ENCODE data around the gene CCNB1. TPM values are rescaled to one million over a fixed set of nuclear protein-coding genes. Genes with fewer than 3 reads are reported as not detected.
"Not testable (repeated sequence)": the region's sequence is repeated elsewhere in the genome, so short reads cannot be mapped to it uniquely, and the experiment has no call there.

The CCNB1 gene
- total RNA-seq, 2 experiments from 2014 or later = 162 to 175 TPM

DNA sequence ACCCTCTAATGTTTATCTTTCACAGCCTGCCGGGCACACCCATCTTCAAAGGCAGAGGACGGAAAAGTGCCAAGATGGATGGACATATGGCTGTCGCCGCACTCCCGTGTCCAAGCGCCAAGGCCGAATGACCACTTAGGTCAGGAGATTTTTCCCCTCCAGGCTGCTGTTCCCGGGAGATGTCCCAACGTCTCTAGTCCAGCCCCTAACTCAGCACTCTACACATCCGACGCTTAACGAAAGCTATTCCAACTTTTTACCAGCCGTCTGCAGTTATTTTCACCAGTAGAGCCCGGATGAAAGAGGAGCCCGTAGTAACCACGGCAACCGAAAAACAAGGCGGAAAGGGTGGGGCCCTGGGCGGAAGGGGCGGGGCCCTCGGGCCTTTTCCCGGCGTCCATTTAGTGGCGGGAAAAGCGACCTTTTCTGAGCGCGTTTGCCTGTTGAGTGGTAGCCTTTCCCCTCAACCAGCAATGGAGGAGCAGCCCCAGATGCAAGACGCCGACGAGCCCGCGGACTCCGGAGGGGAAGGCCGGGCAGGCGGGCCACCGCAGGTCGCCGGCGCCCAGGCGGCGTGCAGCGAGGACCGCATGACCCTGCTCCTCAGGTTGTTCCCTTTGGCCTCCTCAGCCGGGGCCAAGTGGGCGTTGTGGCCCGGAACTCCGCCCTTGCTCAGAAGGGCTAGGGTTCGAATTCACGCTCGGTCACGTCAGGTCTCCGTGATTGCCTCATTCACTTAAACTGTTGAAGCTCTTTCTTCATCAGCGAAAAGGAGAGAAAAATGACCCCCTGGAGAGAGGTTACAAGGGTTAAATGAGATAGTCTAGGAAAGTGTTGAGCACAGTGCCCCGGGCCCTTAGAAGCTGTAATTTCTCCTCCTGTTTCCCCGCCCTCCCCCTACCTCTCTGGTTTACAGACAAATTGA lies 22.5 kb downstream of the CCNB1 start, which contains the start of gene CENPH:
CENPH (plus strand) TSS at position 422 of the 925 bp plus-strand sequence; CDS start at position 474, 52 bp downstream.
- Mint-ChIP-seq H3K9me3 (no peaks in the 10 kb centered on the region), H3K27ac (peak within 1 kb of the TSS; percentile 93), H3K36me3 (ENCODE audit: low read depth) (peaks cover 8% of the 10 kb centered on the region), H3K4me3 (peak within 1 kb of the TSS; percentile 92), H3K4me1 (peaks cover 17% of the 10 kb centered on the region), H3K27me3 (no peaks in the 10 kb centered on the region)
- peak; percentile 95 for DNase-seq
- CTCF ChIA-PET = interaction anchor here (0.8 to 2.2 kb wide), 11 partner anchors 11 to 183 kb away, joined by 3 to 13 read pairs (median 4); partner anchors contain the start of genes CCNB1, CDK7 and SLC30A5
- POLR2A ChIA-PET = interaction anchor here (0.7 to 2.8 kb wide), 24 partner anchors 9 to 909 kb away, joined by 3 to 41 read pairs (median 5); partner anchors contain the start of genes CCDC125, CCNB1, CDK7 and RAD17

- Mint-ChIP-seq H3K27ac (no peak overlapping the region), H3K36me3 (ENCODE audit: low read depth) (peaks cover 27% of the 10 kb centered on the region), H3K4me3 (no peak overlapping the region), H3K4me1 (no peaks in the 10 kb centered on the region), H3K27me3 (no peaks in the 10 kb centered on the region), H3K9me3 (no peaks in the 10 kb centered on the region)
- POLR2A ChIA-PET = no interaction called here
- DNase-seq = no peak
- CTCF ChIA-PET = interaction anchor here (0.9 kb wide), 1 partner anchor 130 kb away, joined by 3 read pairs; the partner anchor contains the start of gene CCDC125
Measured at GRCh38 chr5:69202497-69202896, 35.5 kb downstream of the CCNB1 start.

DNA sequence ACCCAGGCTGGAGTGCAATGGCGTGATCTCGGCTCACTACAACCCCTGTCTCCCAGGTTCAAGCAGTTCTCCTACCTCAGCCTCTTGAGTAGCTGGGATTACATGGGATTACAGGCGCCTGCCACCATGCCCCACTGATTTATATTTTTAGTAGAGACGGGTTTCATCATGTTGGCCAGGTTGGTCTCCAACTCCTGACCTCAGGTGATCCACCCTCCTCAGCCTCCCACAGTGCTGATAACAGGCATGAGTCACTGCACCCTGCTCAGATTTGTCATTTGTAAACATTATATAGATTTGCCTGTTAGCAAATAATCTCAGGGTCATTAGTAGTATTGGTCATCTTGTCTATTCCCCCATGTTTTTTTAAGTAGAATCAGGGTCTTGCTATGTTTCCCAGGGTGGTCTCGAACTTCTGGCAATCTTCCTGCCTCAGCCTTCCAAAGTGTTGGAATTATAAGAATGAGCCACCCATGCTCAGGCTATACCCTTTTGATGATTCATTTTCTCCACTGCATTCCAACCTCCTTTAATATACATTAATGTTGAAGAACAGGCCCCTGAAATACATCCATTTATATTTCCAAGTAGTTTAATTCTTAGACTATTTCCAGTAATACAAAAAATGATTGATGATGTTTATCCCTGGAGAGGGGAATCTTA lies 39.7 kb downstream of the CCNB1 start:
- no peak overlapping the region for H3K27ac Mint-ChIP-seq
- POLR2A ChIA-PET = no interaction called here
- no peak overlapping the region for H3K4me3 Mint-ChIP-seq
- H3K9me3 Mint-ChIP-seq = no peaks in the 10 kb centered on the region
- no peak for DNase-seq
- no peaks in the 10 kb centered on the region for H3K27me3 Mint-ChIP-seq
- CTCF ChIA-PET = no interaction called here
- peaks cover 2% of the 10 kb centered on the region for H3K4me1 Mint-ChIP-seq
- H3K36me3 Mint-ChIP-seq (ENCODE audit: low read depth) = peaks cover 19% of the 10 kb centered on the region

DNA sequence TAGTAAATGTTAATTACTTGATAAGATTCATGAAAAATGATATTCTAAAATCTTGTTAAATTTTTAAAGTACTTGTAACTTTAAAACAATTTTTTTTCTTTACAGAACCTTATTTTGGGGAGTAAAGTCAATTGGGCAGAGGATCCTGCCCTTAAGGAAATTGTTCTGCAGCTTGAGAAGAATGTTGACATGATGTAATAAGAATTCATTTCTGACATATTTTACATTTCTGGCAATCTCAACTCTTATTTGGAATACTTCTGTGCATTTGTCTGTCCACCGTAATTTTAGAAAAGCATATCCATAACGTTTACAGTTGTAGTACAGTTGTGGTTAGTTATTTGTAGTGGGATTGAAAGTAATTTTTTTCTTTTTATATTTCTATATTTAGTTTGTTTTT lies 42.7 kb downstream of the CCNB1 start:
- CTCF ChIA-PET = no interaction called here
- DNase-seq = no peak
- H3K9me3 Mint-ChIP-seq = no peaks in the 10 kb centered on the region
- POLR2A ChIA-PET = interaction anchor here (0.9 kb wide), 1 partner anchor 123 kb away, joined by 4 read pairs; the partner anchor contains the start of gene CCDC125
- peaks cover 20% of the 10 kb centered on the region for H3K36me3 Mint-ChIP-seq (ENCODE audit: low read depth)
- peaks cover 8% of the 10 kb centered on the region for H3K4me1 Mint-ChIP-seq
- no peak overlapping the region for H3K27ac Mint-ChIP-seq
- H3K4me3 Mint-ChIP-seq = no peak overlapping the region
- no peaks in the 10 kb centered on the region for H3K27me3 Mint-ChIP-seq

GRCh38 chr5:69211200-69211599 lies 44.2 kb downstream of the CCNB1 start:
- H3K9me3 Mint-ChIP-seq = no peaks in the 10 kb centered on the region
- CTCF ChIA-PET = interaction anchor here (1.1 to 1.3 kb wide), 2 partner anchors 21 to 36 kb away, joined by 3 read pairs; partner anchors contain the start of gene CENPH

DNA sequence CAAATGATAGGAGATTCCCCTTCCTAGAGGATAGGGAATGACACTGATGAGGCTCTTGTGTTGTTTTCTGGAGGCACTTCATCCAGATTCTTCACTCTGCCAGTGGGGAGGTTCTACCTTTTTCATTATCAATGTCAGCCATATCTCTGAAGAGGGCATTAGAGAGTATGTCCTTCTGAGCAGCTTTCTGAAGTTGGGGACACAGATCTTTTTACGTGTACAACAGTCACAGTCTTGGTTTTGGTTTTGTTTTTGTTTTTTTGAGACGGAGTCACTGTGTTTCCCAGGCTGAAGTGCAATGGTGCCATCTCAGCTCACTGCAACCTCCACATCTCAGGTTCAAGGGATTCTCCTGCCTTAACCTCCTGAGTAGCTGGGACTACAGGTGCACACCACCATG lies 45.1 kb downstream of the CCNB1 start:
- peaks cover 17% of the 10 kb centered on the region for H3K4me1 Mint-ChIP-seq
- H3K9me3 Mint-ChIP-seq = no peaks in the 10 kb centered on the region
- H3K27me3 Mint-ChIP-seq = no peaks in the 10 kb centered on the region
- peak overlapping the region; percentile 64 for H3K27ac Mint-ChIP-seq
- no peak for DNase-seq
- peaks cover 20% of the 10 kb centered on the region for H3K36me3 Mint-ChIP-seq (ENCODE audit: low read depth)
- ChIA-PET CTCF (no interaction called here), POLR2A (interaction anchor here (0.8 to 2.2 kb wide), 4 partner anchors 12 to 46 kb away, joined by 3 to 15 read pairs (median 5); partner anchors contain the start of gene CENPH)
- H3K4me3 Mint-ChIP-seq = peak overlapping the region; percentile 31

More at GRCh38 chr5:69211200-69211599, 44.2 kb downstream of the CCNB1 start:
- POLR2A ChIA-PET = interaction anchor here (0.8 to 2.2 kb wide), 5 partner anchors 9 to 45 kb away, joined by 3 to 15 read pairs (median 4); partner anchors contain the start of gene CENPH
- Mint-ChIP-seq H3K27ac (no peak overlapping the region), H3K27me3 (no peaks in the 10 kb centered on the region), H3K36me3 (ENCODE audit: low read depth) (peaks cover 23% of the 10 kb centered on the region), H3K4me1 (peaks cover 15% of the 10 kb centered on the region), H3K4me3 (no peak overlapping the region)
- no peak for DNase-seq

DNA sequence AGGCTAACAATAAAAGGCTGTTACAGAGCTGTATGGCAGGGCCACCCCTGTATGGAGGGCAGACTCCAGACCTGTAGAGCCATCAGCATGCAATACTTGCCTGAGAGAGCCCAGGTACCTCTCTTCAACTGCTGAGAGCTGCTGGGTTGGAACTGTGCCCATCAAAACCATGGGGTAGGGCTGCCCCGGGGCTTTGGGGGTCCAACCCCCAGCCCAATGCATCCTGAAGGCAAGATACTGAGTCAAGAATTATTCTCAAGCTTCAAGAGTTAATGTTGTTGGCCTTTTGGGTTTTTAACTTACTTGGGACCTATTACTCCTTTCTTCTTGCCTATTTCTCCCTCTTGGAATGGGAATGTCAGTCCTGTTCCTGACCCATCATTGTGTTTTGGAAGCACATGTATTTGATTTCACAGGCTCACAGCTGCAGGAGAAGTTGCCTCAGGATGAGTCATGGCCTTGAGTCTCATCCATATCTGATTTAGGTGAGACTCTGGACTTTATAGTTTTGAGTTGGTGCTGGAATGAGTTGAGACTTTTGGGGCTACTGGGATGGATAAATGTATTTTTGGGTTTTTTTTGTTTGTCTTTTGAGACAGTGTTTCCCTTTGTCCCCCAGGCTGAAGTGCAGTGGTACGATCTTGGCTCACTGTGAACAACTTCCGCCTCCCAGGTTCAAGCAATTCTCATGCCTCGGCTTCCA lies 46.7 kb downstream of the CCNB1 start:
- Mint-ChIP-seq H3K4me3 (no peak overlapping the region), H3K36me3 (ENCODE audit: low read depth) (peaks cover 20% of the 10 kb centered on the region), H3K9me3 (no peaks in the 10 kb centered on the region), H3K4me1 (peaks cover 22% of the 10 kb centered on the region), H3K27ac (no peak overlapping the region), H3K27me3 (no peaks in the 10 kb centered on the region)
- POLR2A ChIA-PET = interaction anchor here (1.0 to 1.9 kb wide), 3 partner anchors 21 to 47 kb away, joined by 3 to 8 read pairs (median 4); partner anchors contain the start of genes CCNB1, CDK7 and CENPH
- CTCF ChIA-PET = interaction anchor here (1.0 kb wide), 1 partner anchor 119 kb away, joined by 5 read pairs; the partner anchor contains the start of gene CCDC125
- DNase-seq = no peak

DNA sequence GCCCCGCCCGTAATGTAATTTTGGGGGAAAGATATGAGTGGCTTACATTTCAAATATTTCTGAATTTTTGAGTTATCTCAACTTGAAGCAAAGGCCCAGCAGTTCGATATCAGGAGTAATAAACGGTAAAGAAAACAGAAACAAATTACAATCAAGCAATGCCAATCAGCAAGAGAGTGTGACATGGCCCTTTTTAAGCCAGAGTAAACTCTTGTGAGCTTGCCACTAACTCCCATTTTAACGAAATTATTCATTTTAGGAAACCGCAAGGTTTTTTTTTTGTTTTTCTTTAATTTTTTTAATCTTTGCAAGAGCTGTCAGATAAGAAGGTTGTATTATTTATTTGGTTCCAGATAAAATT lies 50.2 kb downstream of the CCNB1 start:
- no peaks in the 10 kb centered on the region for H3K9me3 Mint-ChIP-seq
- H3K27ac Mint-ChIP-seq = peak overlapping the region; percentile 90
- peaks cover 18% of the 10 kb centered on the region for H3K36me3 Mint-ChIP-seq (ENCODE audit: low read depth)
- CTCF ChIA-PET = interaction anchor here (0.9 kb wide), 1 partner anchor 124 kb away, joined by 4 read pairs; the partner anchor contains the start of gene SLC30A5
- DNase-seq = no peak
- POLR2A ChIA-PET = interaction anchor here (0.6 to 2.5 kb wide), 9 partner anchors 15 to 172 kb away, joined by 3 to 23 read pairs (median 3); partner anchors contain the start of genes CCDC125, CCNB1, CDK7 and CENPH
- H3K4me1 Mint-ChIP-seq = peaks cover 24% of the 10 kb centered on the region
- peak overlapping the region; percentile 93 for H3K4me3 Mint-ChIP-seq
- no peaks in the 10 kb centered on the region for H3K27me3 Mint-ChIP-seq

DNA sequence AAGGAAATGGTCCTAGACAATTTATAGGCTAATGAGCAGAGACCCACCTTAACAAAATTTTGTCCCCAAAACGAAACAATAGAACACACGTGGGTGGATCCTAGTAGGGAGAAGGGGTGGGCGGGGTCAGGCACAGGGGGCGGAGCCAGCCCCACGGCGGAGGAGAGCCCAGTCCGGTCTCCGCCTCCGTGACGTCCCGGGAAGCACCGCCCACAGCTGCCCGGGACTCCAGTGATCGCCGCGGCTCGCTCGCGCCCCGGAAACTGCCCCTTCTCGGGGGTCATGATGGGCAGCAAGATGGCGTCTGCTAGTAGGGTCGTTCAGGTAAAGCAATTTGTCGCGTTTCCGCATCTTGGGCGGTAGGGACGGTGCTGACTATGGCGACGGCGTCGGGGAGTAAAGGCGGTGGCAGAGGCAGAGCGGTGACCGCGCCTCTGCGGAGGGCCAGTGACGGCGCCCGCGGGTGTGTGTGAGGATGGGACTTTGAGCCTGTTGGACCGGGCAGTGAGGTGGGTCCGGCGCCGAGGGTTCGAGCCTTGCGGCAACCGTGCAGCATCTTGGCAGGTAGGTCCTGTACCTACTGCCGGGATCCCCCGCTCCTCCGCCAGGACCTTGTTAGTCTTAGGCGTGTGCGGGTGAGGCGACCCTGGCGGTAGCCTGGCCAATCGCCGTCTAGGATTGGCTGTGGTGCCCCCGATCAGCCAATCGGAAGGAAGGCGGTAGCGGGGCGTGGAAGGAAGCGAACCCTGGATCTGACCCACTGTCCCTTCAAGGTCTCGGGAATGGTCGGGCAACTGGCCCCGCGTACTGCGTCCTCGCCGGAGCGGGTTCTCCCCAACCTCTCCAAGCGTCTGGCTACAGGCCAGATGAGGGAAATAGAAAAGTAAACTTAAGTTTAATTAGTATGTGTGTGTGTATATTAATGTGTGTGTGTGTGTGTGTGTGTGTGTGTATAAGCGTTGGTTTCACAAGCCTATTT lies 50.9 kb downstream of the CCNB1 start:
- CTCF ChIA-PET = no interaction called here
- Mint-ChIP-seq H3K4me3 (peak overlapping the region; percentile 93), H3K36me3 (ENCODE audit: low read depth) (peaks cover 22% of the 10 kb centered on the region), H3K4me1 (peaks cover 24% of the 10 kb centered on the region), H3K27ac (peak overlapping the region; percentile 90), H3K27me3 (no peaks in the 10 kb centered on the region), H3K9me3 (no peaks in the 10 kb centered on the region)
- POLR2A ChIA-PET = interaction anchor here (0.7 to 2.5 kb wide), 9 partner anchors 14 to 153 kb away, joined by 3 to 23 read pairs (median 3); partner anchors contain the start of genes CCDC125, CCNB1, CDK7 and CENPH
- DNase-seq = peak; percentile 94

GRCh38 chr5:69219939-69220338 lies 53.0 kb downstream of the CCNB1 start:
- no peak overlapping the region for H3K4me3 Mint-ChIP-seq

DNA sequence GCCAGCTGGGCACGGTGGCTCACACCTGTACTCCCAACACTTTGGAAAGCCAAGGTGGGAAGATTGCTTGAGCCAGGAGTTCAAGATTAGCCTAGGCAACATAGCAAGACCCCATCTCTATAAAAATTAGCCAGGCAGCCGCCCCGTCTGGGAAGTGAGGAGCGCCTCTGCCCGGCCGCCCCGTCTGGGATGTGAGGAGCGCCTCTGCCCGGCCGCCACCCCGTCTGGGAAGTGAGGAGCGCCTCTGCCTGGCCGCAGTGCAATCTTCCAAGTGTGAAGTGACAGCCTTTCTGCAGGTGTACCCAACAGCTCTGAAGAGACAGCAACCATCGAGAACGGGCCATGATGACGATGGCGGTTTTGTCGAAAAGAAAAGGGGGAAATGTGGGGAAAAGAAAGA lies 53.4 kb downstream of the CCNB1 start:
- H3K36me3 Mint-ChIP-seq (ENCODE audit: low read depth) = peaks cover 13% of the 10 kb centered on the region
- POLR2A ChIA-PET = interaction anchor here (0.7 to 1.7 kb wide), 3 partner anchors 10 to 31 kb away, joined by 3 to 9 read pairs (median 4); partner anchors contain the start of genes CDK7 and CENPH

More at GRCh38 chr5:69219939-69220338, 53.0 kb downstream of the CCNB1 start:
- DNase-seq = no peak
- Mint-ChIP-seq H3K9me3 (no peaks in the 10 kb centered on the region), H3K4me1 (peaks cover 22% of the 10 kb centered on the region), H3K27me3 (no peaks in the 10 kb centered on the region), H3K36me3 (ENCODE audit: low read depth) (peaks cover 15% of the 10 kb centered on the region), H3K27ac (no peak overlapping the region)
- POLR2A ChIA-PET = interaction anchor here (0.7 to 1.7 kb wide), 3 partner anchors 9 to 31 kb away, joined by 3 to 9 read pairs (median 4); partner anchors contain the start of genes CDK7 and CENPH
- CTCF ChIA-PET = interaction anchor here (1.1 to 1.6 kb wide), 2 partner anchors 15 to 126 kb away, joined by 4 read pairs; partner anchors contain the start of genes CDK7 and SLC30A5

More for the DNA sequence above, 53.4 kb downstream of the CCNB1 start:
- not testable (repeated sequence) for DNase-seq, H3K27me3 Mint-ChIP-seq, H3K4me3 Mint-ChIP-seq, H3K27ac Mint-ChIP-seq, H3K9me3 Mint-ChIP-seq
- peaks cover 20% of the 10 kb centered on the region for H3K4me1 Mint-ChIP-seq
- CTCF ChIA-PET = interaction anchor here (1.1 to 1.6 kb wide), 2 partner anchors 14 to 127 kb away, joined by 4 read pairs; partner anchors contain the start of genes CDK7 and SLC30A5

All from activated CD4-positive, alpha-beta memory T cell treated with anti-CD3 and anti-CD28 coated beads, Interleukin-2, amount 10 ng/mL, durations not matched to agents 7 days and 5 days (primary cell).